HG03045 (cell line): Measurements from ENCODE around the gene GFOD1.
"Not testable (repeated sequence)": the region's sequence is repeated elsewhere in the genome, so short reads cannot be mapped to it uniquely, and the experiment has no call there.

Experiments used
- ATAC-seq: cut with Tn5 transposase; IDR thresholded peaks from one replicate; pipeline ENCODE4 v1.9.1; 2021; ENCODE audit warnings: mild to moderate bottlenecking, moderate library complexity; ENCODE audit not compliant: unreplicated experiment

Gene GFOD1

DNA sequence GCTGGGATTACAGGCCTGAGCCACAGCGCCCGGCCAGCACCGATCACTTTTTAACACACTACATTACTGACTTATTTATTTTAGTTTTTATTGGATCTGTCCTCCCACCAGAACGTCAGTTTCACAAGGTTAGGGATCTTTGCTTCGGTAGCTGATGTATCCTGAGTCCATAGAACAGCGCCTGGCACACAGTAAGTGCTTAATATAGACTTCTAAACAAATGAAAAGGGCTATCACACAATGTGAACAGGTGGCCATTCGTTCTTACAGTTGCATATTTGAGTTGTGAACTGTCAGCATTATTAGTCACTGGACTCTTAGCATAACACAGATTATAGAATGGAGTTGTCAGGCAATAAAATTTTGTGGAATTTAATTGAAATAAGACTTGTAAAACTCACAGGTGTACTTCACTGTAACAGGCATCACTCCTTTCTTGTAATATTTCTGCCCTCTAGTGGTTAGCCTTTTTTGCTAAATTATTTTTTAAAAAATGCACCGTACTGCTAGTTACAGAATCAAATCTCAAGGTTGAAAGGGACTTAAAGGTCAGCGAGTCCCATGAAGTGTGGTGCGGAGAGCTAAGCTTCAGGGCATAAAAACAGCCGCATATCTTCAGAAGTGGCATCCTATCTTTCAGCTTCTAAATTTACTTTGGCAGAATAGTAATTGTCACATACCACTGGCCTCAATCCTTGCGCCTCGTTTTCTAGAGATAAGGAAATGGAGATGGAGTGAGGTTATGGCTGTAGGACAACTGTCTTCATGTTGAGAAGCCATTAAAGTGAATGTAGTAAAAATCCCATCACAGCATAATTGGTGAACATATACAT lies 155.7 kb downstream of the GFOD1 start:
- ATAC-seq, result no peak

DNA sequence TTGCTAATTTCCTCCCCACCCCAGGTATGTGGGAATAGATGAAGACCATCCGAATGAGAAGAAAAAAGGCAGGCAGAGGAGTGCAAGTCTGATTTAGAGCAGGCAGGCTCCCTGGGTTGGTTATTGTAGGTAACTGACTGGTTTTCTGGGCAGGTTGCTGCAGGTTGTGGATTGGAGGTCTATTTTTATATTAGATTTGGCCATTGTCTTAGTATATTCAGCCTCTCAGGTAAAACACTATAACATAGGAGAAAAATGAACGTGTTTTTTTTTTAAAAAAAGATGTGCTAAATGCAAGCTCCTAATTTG lies 158.6 kb downstream of the GFOD1 start:
- no peak for ATAC-seq

DNA sequence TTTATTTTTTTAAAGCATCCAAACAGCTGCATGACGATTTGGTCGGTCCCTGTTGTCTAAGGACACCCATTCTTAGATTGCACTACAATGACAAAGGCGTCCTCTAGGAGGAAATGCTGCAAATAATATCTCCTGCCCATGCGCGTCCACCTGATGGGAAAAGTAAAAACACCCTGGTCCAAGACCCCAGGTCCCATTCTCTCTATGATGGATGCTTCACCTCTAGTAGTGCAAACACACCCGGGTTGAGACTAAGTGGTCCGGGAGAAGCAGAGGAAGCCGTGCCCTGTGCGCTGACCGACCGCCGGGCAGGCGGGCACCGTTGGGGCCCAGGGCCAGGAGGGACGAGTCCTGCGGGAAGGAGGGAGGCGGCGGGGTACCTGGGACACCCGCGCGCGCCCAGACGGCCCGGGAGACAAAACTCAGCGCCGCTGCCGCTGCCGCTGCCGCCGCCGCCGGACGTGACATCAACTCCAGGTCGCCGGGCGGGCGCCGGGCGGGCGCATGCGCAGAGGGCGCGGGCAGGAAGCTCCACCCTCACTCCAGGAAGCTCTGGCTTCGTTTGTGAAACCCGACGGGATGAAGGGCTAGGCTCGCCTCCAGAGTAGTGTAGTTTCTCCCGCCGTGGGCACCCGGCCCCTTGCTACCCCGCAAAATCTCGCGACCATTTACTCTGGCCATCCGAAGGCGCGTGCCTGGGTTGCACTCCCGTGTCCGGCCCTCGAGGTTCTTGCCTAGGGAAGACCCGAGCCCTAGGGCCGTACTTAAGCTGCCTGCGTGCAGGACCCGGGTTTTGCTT lies 159.1 kb downstream of the GFOD1 start, which contains the start of gene TBC1D7:
TBC1D7 (minus strand) TSS at position 462 of the 799 bp plus-strand sequence. CDS start 1,639 bp downstream, outside the sequence.
- peak; percentile 93 for ATAC-seq

GRCh38 chr6:13327691-13328075 lies 159.7 kb downstream of the GFOD1 start:
- no peak for ATAC-seq

DNA sequence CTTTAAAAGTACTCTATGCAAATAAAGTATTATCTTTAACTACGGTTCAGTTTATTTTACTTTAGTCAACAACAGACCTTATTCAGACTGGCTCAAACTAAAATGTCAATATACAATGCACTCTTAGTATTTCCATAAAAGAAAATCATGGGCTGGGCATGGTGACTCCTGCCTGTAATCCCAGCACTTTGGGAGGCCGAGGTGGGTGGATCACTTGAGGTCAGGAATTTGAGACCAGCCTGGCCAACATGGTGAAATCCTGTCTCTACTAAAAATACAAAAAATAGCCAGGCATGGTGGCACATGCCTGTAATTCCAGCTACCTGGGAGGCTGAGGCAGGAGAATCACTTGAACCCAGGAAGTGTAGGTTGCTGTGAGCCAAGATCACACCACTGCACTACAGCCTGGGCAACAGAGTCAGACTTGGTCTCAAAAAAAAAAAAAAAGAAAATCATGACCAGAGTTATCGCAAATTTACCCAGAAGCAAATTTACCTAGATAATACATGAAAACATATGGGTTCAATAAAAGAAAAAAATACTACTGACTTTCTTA lies 161.3 kb downstream of the GFOD1 start:
- not testable (repeated sequence) for ATAC-seq

- no peak for ATAC-seq
These were observed 167.4 kb downstream of the GFOD1 start for GRCh38 chr6:13319891-13320564.

GRCh38 chr6:13318821-13319220 lies 168.6 kb downstream of the GFOD1 start:
- ATAC-seq, result no peak

DNA sequence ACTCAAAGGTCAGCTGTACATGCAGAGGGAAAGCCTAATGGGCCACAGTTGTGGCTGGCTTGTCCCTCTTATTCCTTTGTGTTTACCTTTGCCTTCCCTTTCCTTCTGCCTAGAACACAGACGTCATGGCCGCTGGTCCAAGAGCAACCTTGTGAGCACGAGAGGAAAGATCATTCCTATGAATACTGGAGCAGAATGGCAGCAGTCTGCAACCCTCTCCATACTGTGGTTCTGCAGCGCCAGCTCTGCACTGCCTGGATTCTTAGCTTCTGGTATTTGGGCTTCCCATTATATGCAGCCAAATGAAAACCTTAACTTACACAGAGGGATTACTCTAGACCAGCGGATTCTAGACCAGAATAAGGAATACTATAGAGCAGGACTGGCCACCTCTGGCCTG lies 171.5 kb downstream of the GFOD1 start:
- ATAC-seq, result no peak

GRCh38 chr6:13314806-13315205 lies 172.6 kb downstream of the GFOD1 start:
- no peak for ATAC-seq

DNA sequence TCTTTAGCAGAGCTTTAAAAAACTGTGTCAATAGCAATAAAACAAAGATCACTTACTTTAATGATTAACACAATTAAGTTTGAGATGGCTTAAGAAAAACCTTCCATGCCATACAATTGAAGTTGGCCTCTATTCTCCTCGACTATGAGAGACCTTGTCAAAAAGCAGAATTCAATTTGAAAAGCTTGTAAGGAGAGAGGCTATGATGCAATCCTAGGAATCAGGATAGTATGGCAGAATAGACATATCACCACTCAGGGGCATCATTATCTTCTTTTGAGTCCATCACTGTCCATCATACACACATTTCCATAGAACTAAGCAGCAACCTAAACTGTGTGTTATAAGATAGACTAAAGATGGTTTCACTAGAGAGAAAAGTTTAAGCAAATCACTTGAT lies 176.2 kb downstream of the GFOD1 start:
- no peak for ATAC-seq

DNA sequence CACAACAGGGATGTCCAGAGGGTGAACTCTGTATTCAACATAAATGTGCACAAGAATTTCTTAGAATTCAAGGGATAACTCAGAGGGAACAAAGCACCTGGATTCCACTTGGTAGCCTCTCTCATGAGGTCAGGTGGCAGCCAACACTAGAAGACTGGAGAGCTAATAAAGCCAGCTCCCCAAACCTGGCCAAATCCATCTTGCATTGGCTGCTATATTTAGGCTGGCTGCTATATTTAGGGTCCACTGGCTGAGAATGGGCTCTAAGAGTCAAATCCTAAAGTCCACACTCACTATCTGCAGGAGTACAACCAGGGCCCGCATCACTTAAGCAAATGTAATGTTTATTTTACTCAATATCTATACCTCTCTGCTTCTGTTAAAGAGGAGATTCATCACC lies 179.1 kb downstream of the GFOD1 start:
- no peak for ATAC-seq
